Measurements from ENCODE around the gene NTRK2.
"Not testable (repeated sequence)": the region's sequence is repeated elsewhere in the genome, so short reads cannot be mapped to it uniquely, and the experiment has no call there.

The NTRK2 gene

DNA sequence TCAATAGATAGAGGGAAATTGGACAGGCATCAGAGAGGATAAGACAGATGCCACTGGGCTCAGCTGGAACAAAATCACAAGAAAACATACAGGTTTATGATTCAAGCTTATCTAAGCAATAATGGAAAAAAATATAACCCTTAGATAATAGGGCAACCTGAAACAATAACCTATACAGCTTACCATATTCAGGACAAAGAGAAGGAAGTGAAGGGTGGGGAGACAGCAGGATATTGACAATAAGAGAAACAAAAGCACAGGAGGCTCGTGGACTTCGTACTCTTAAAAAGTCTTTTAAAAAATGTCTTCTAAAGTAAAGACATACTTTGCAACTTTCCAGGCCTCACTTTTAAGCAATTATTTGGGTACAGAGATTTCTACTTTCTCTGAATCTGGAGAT is 225.3 kb downstream of the NTRK2 start:
- ChIA-PET CTCF (interaction anchor here (1.1 kb wide), 1 partner anchor 9 kb away, joined by 3 read pairs; no protein-coding TSS in a partner anchor), POLR2A (no interaction called here)
- no peaks in the 10 kb centered on the region for H3K27me3 ChIP-seq (replicated peaks in 2 of 5; ENCODE audit: control insufficient read depth in 4 of 5, insufficient read depth in 5 of 5, low read length in 4 of 5)

GRCh38 chr9:84897362-84898094 is 228.0 kb downstream of the NTRK2 start:
- no peak overlapping the region for H3K4me3 ChIP-seq (ENCODE audit: control insufficient read depth in 1 of 7, extremely low read depth in 1 of 7, insufficient read depth in 4 of 7, low read depth in 2 of 7, low read length in 6 of 7)
- no peaks in the 10 kb centered on the region for H3K36me3 ChIP-seq (ENCODE audit: control insufficient read depth in 4 of 4, insufficient read depth in 4 of 4, low read length in 3 of 4)
- no peaks in the 10 kb centered on the region for H3K9me3 ChIP-seq (ENCODE audit: control extremely low read depth in 1 of 5, control insufficient read depth in 4 of 5, insufficient read depth in 2 of 5, low read depth in 1 of 5, low read length in 4 of 5)
- DNase-seq = no peak
- 97% methylated on average over 7 of the region's 7 CpGs for WGBS (ENCODE audit: insufficient coverage)
- no peak overlapping the region for H3K27ac ChIP-seq (ENCODE audit: insufficient read depth in 1 of 2, low read depth in 1 of 2, low read length in 2 of 2, poor library complexity in 1 of 2, severe bottlenecking in 2 of 2)
- ChIA-PET POLR2A (no interaction called here), CTCF (interaction anchor here (0.7 to 1.3 kb wide), 2 partner anchors 8 to 85 kb away, joined by 3 read pairs; no protein-coding TSS in a partner anchor)
- no peaks in the 10 kb centered on the region for H3K4me1 ChIP-seq (ENCODE audit: control extremely low read depth in 1 of 4, control insufficient read depth in 4 of 4, insufficient read depth in 4 of 4, low read length in 3 of 4)
- H3K27me3 ChIP-seq (replicated peaks in 2 of 5; ENCODE audit: control insufficient read depth in 4 of 5, insufficient read depth in 5 of 5, low read length in 4 of 5) = no peaks in the 10 kb centered on the region

More for the DNA sequence above, 225.3 kb downstream of the NTRK2 start:
- Histone ChIP-seq H3K4me3 (ENCODE audit: control insufficient read depth in 1 of 7, extremely low read depth in 1 of 7, insufficient read depth in 4 of 7, low read depth in 2 of 7, low read length in 6 of 7) (no peak overlapping the region), H3K27ac (ENCODE audit: insufficient read depth in 1 of 2, low read depth in 1 of 2, low read length in 2 of 2, poor library complexity in 1 of 2, severe bottlenecking in 2 of 2) (no peak overlapping the region), H3K9me3 (ENCODE audit: control extremely low read depth in 1 of 5, control insufficient read depth in 4 of 5, insufficient read depth in 2 of 5, low read depth in 1 of 5, low read length in 4 of 5) (no peaks in the 10 kb centered on the region), H3K4me1 (ENCODE audit: control extremely low read depth in 1 of 4, control insufficient read depth in 4 of 4, insufficient read depth in 4 of 4, low read length in 3 of 4) (no peaks in the 10 kb centered on the region), H3K36me3 (ENCODE audit: control insufficient read depth in 4 of 4, insufficient read depth in 4 of 4, low read length in 3 of 4) (no peaks in the 10 kb centered on the region)
- no peak for DNase-seq
- no CpG with 5 or more reads among the region's 2 CpGs for WGBS (ENCODE audit: insufficient coverage)

DNA sequence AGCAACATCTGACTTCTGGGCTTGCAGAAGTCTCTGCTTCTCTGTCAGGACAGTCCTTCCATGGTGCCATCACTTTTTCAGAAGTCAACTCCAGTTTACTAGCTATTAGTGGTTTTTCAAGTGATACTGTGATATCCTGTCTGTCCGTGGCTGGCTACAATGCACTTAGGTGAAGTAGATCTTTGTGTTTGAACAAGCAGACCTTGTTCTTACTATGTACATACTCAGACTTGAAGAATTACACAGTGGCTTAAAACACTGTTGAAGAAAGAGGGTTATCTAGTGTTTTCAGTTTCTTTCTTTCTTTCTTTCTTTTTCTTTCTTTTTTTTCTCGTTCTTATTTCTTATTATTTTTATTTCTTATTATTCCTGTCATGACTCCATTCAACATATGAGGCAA is 228.7 kb downstream of the NTRK2 start:
- H3K9me3 ChIP-seq (ENCODE audit: control extremely low read depth in 1 of 5, control insufficient read depth in 4 of 5, insufficient read depth in 2 of 5, low read depth in 1 of 5, low read length in 4 of 5) = no peaks in the 10 kb centered on the region
- POLR2A ChIA-PET = no interaction called here
- no CpG with 5 or more reads among the region's 2 CpGs for WGBS (ENCODE audit: insufficient coverage)
- H3K36me3 ChIP-seq (ENCODE audit: control insufficient read depth in 4 of 4, insufficient read depth in 4 of 4, low read length in 3 of 4) = no peaks in the 10 kb centered on the region
- CTCF ChIA-PET = interaction anchor here (0.7 to 1.3 kb wide), 2 partner anchors 7 to 86 kb away, joined by 3 read pairs; no protein-coding TSS in a partner anchor
- no peaks in the 10 kb centered on the region for H3K27me3 ChIP-seq (replicated peaks in 2 of 5; ENCODE audit: control insufficient read depth in 4 of 5, insufficient read depth in 5 of 5, low read length in 4 of 5)
- no peak overlapping the region for H3K4me3 ChIP-seq (ENCODE audit: control insufficient read depth in 1 of 7, extremely low read depth in 1 of 7, insufficient read depth in 4 of 7, low read depth in 2 of 7, low read length in 6 of 7)
- no peaks in the 10 kb centered on the region for H3K4me1 ChIP-seq (ENCODE audit: control extremely low read depth in 1 of 4, control insufficient read depth in 4 of 4, insufficient read depth in 4 of 4, low read length in 3 of 4)
- H3K27ac ChIP-seq (ENCODE audit: insufficient read depth in 1 of 2, low read depth in 1 of 2, low read length in 2 of 2, poor library complexity in 1 of 2, severe bottlenecking in 2 of 2) = no peak overlapping the region
- no peak for DNase-seq

DNA sequence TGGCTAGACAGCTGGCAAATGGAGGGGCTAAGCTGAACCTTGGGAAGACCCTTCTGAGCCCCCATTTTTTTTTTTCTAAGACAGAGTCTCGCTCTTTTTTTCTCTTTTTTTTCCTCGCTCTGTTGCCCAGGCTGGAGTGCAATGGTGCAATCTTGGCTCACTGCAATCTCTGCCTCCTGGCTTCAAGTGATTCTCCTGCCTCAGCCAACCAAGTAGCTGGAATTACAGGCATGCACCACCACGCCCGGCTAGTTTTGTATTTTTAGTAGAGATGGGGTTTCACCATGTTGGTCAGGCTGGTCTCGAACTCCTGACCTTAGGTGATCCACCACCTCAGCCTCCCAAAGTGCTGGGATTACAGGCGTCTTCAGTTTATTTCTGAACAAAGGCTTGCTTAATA is 229.1 kb downstream of the NTRK2 start:
- H3K9me3 ChIP-seq (ENCODE audit: control extremely low read depth in 1 of 5, control insufficient read depth in 4 of 5, insufficient read depth in 2 of 5, low read depth in 1 of 5, low read length in 4 of 5); H3K4me3 ChIP-seq (ENCODE audit: control insufficient read depth in 1 of 7, extremely low read depth in 1 of 7, insufficient read depth in 4 of 7, low read depth in 2 of 7, low read length in 6 of 7); DNase-seq; H3K27ac ChIP-seq (ENCODE audit: insufficient read depth in 1 of 2, low read depth in 1 of 2, low read length in 2 of 2, poor library complexity in 1 of 2, severe bottlenecking in 2 of 2); H3K27me3 ChIP-seq (replicated peaks in 2 of 5; ENCODE audit: control insufficient read depth in 4 of 5, insufficient read depth in 5 of 5, low read length in 4 of 5); H3K4me1 ChIP-seq (ENCODE audit: control extremely low read depth in 1 of 4, control insufficient read depth in 4 of 4, insufficient read depth in 4 of 4, low read length in 3 of 4); H3K36me3 ChIP-seq (ENCODE audit: control insufficient read depth in 4 of 4, insufficient read depth in 4 of 4, low read length in 3 of 4); POLR2A ChIA-PET: not testable (repeated sequence)
- 93% methylated on average over 2 of the region's 6 CpGs for WGBS (ENCODE audit: insufficient coverage)
- CTCF ChIA-PET = interaction anchor here (1.3 kb wide), 1 partner anchor 86 kb away, joined by 3 read pairs; no protein-coding TSS in a partner anchor

GRCh38 chr9:84899326-84899725 is 229.8 kb downstream of the NTRK2 start:
- no peak for DNase-seq
- Histone ChIP-seq H3K9me3 (ENCODE audit: control extremely low read depth in 1 of 5, control insufficient read depth in 4 of 5, insufficient read depth in 2 of 5, low read depth in 1 of 5, low read length in 4 of 5) (no peaks in the 10 kb centered on the region), H3K36me3 (ENCODE audit: control insufficient read depth in 4 of 4, insufficient read depth in 4 of 4, low read length in 3 of 4) (no peaks in the 10 kb centered on the region), H3K27me3 (replicated peaks in 2 of 5; ENCODE audit: control insufficient read depth in 4 of 5, insufficient read depth in 5 of 5, low read length in 4 of 5) (no peaks in the 10 kb centered on the region), H3K4me3 (ENCODE audit: control insufficient read depth in 1 of 7, extremely low read depth in 1 of 7, insufficient read depth in 4 of 7, low read depth in 2 of 7, low read length in 6 of 7) (no peak overlapping the region), H3K27ac (ENCODE audit: insufficient read depth in 1 of 2, low read depth in 1 of 2, low read length in 2 of 2, poor library complexity in 1 of 2, severe bottlenecking in 2 of 2) (no peak overlapping the region), H3K4me1 (ENCODE audit: control extremely low read depth in 1 of 4, control insufficient read depth in 4 of 4, insufficient read depth in 4 of 4, low read length in 3 of 4) (no peaks in the 10 kb centered on the region)
- POLR2A ChIA-PET = no interaction called here
- 100% methylated on average over 2 of the region's 2 CpGs for WGBS (ENCODE audit: insufficient coverage)
- CTCF ChIA-PET = no interaction called here

DNA sequence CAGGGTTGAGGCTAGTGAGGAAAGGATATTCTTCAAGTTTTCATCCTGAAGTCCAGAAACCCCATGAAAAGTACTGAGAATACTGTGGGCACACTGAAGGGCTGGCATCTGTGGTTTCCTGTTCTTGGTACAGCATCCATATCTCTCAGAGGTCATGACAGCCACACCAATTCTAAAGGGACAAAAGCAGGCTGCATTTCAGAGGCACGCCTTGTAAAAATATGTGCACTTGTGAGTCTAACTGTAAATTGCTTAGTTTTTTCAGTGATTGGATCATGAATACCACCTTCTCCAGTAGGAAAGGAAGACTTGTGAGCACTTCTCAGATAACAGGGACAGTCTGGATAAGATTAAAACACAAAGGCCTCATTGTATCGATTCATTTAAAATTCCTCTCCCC is 230.9 kb downstream of the NTRK2 start:
- POLR2A ChIA-PET = no interaction called here
- no peaks in the 10 kb centered on the region for H3K4me1 ChIP-seq (ENCODE audit: control extremely low read depth in 1 of 4, control insufficient read depth in 4 of 4, insufficient read depth in 4 of 4, low read length in 3 of 4)
- H3K9me3 ChIP-seq (ENCODE audit: control extremely low read depth in 1 of 5, control insufficient read depth in 4 of 5, insufficient read depth in 2 of 5, low read depth in 1 of 5, low read length in 4 of 5) = no peaks in the 10 kb centered on the region
- no peak for DNase-seq
- no peak overlapping the region for H3K27ac ChIP-seq (ENCODE audit: insufficient read depth in 1 of 2, low read depth in 1 of 2, low read length in 2 of 2, poor library complexity in 1 of 2, severe bottlenecking in 2 of 2)
- H3K27me3 ChIP-seq (replicated peaks in 2 of 5; ENCODE audit: control insufficient read depth in 4 of 5, insufficient read depth in 5 of 5, low read length in 4 of 5) = peaks cover 0 to 4% (median 0%) of the 10 kb centered on the region in 5 experiments
- WGBS (ENCODE audit: insufficient coverage) = 100% methylated on average over 1 of the region's 2 CpGs
- CTCF ChIA-PET = no interaction called here
- H3K4me3 ChIP-seq (ENCODE audit: control insufficient read depth in 1 of 7, extremely low read depth in 1 of 7, insufficient read depth in 4 of 7, low read depth in 2 of 7, low read length in 6 of 7) = no peak overlapping the region
- no peaks in the 10 kb centered on the region for H3K36me3 ChIP-seq (ENCODE audit: control insufficient read depth in 4 of 4, insufficient read depth in 4 of 4, low read length in 3 of 4)

GRCh38 chr9:84903963-84904362 is 234.4 kb downstream of the NTRK2 start:
- ChIA-PET POLR2A (no interaction called here), CTCF (interaction anchor here (1.3 kb wide), 1 partner anchor 9 kb away, joined by 3 read pairs; no protein-coding TSS in a partner anchor)
- 89% methylated on average over 1 of the region's 2 CpGs for WGBS (ENCODE audit: insufficient coverage)
- peaks cover 0 to 6% (median 2%) of the 10 kb centered on the region in 5 experiments for H3K27me3 ChIP-seq (replicated peaks in 2 of 5; ENCODE audit: control insufficient read depth in 4 of 5, insufficient read depth in 5 of 5, low read length in 4 of 5)
- H3K36me3 ChIP-seq (ENCODE audit: control insufficient read depth in 4 of 4, insufficient read depth in 4 of 4, low read length in 3 of 4) = no peaks in the 10 kb centered on the region
- H3K4me3 ChIP-seq (ENCODE audit: control insufficient read depth in 1 of 7, extremely low read depth in 1 of 7, insufficient read depth in 4 of 7, low read depth in 2 of 7, low read length in 6 of 7) = no peak overlapping the region
- DNase-seq = no peak
- no peaks in the 10 kb centered on the region for H3K9me3 ChIP-seq (ENCODE audit: control extremely low read depth in 1 of 5, control insufficient read depth in 4 of 5, insufficient read depth in 2 of 5, low read depth in 1 of 5, low read length in 4 of 5)
- no peak overlapping the region for H3K27ac ChIP-seq (ENCODE audit: insufficient read depth in 1 of 2, low read depth in 1 of 2, low read length in 2 of 2, poor library complexity in 1 of 2, severe bottlenecking in 2 of 2)
- no peaks in the 10 kb centered on the region for H3K4me1 ChIP-seq (ENCODE audit: control extremely low read depth in 1 of 4, control insufficient read depth in 4 of 4, insufficient read depth in 4 of 4, low read length in 3 of 4)
